Measurements from ENCODE around the gene HAS3. TPM values are rescaled to one million over a fixed set of nuclear protein-coding genes. Genes with fewer than 3 reads are reported as not detected.

The HAS3 gene
- polyA plus RNA-seq, 1 donor (not counting 4 experiments of a cell fraction or from before 2014, with no cell fraction given): 132 TPM

DNA sequence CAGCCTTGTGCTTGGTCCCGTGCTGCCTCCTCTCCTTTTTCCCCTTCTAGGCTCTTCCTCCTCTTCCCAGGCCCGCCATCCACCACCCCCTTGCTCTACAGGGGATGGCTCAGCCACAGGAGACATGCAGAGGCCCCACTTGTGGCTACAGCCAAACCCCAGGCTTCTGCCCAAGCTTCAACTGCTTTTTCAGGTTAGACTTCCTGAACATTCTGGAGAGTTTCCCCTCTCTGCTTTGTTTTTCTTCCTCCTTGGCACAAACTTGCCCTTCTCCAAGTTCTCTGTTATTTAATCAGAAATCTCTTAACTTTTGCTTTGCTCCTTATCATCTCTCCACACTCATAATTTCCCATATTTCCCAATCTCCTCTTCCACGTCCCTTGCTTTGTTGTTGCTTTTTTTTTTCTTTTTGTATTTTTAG lies 18.3 kb upstream of the HAS3 start:
- DNase-seq (ENCODE audit: low read depth, low spot score): no peak
- no peaks in the 10 kb centered on the region for H3K9me3 ChIP-seq (ENCODE audit: control insufficient read depth, low read depth, low read length)
- peaks cover 18% of the 10 kb centered on the region for H3K4me1 ChIP-seq (ENCODE audit: control insufficient read depth, extremely low read depth, insufficient read depth, low read length)
- H4K20me1 ChIP-seq (ENCODE audit: control insufficient read depth, extremely low read depth, insufficient read depth, low read length): no peaks in the 10 kb centered on the region
- H3K9me1 ChIP-seq (ENCODE audit: control insufficient read depth, extremely low read depth, insufficient read depth, low read length): no peaks in the 10 kb centered on the region
- H3K27me3 ChIP-seq (ENCODE audit: control insufficient read depth, extremely low read depth, insufficient read depth, low read length): no peaks in the 10 kb centered on the region
- H3K36me3 ChIP-seq (ENCODE audit: control insufficient read depth in 2 of 2, extremely low read depth in 1 of 2, insufficient read depth in 2 of 2, low read length in 2 of 2): no peaks in the 10 kb centered on the region
- no peak overlapping the region for H3K4me2 ChIP-seq (ENCODE audit: control insufficient read depth, extremely low read depth, insufficient read depth, low read depth, low read length)
- no peak overlapping the region for H2AFZ ChIP-seq (ENCODE audit: control insufficient read depth, low read length)
- no peak overlapping the region for H3K9ac ChIP-seq (ENCODE audit: control insufficient read depth, extremely low read depth, insufficient read depth, low read length)
- TF ChIP-seq, protein P1, sequence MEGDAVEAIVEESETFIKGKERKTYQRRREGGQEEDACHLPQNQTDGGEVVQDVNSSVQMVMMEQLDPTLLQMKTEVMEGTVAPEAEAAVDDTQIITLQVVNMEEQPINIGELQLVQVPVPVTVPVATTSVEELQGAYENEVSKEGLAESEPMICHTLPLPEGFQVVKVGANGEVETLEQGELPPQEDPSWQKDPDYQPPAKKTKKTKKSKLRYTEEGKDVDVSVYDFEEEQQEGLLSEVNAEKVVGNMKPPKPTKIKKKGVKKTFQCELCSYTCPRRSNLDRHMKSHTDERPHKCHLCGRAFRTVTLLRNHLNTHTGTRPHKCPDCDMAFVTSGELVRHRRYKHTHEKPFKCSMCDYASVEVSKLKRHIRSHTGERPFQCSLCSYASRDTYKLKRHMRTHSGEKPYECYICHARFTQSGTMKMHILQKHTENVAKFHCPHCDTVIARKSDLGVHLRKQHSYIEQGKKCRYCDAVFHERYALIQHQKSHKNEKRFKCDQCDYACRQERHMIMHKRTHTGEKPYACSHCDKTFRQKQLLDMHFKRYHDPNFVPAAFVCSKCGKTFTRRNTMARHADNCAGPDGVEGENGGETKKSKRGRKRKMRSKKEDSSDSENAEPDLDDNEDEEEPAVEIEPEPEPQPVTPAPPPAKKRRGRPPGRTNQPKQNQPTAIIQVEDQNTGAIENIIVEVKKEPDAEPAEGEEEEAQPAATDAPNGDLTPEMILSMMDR (optimal IDR thresholded peaks at IDR 0.05 in 1 of 3, IDR thresholded peaks at IDR 0.05 in 1 of 3, conservative IDR thresholded peaks at IDR 0.05 in 1 of 3; ENCODE audit: extremely low read depth in 1 of 3, insufficient read depth in 2 of 3, low read length in 3 of 3): no peak
- no peak for TF ChIP-seq EZH2 (IDR thresholded peaks at IDR 0.05; ENCODE audit: low read length)
- no peaks in the 10 kb centered on the region for H3K79me2 ChIP-seq (ENCODE audit: control insufficient read depth, insufficient read depth, low read length)
- no peak overlapping the region for H3K27ac ChIP-seq (ENCODE audit: control insufficient read depth, insufficient read depth, low read length)
- dilution Hi-C loops (cut with MboI; ENCODE audit: extremely low pct_ligation_motif_present, low sequenced_read_pairs): no loop called here
- H3K4me3 ChIP-seq (ENCODE audit: control insufficient read depth in 2 of 3, extremely low read depth in 1 of 3, insufficient read depth in 2 of 3, low read depth in 1 of 3, low read length in 3 of 3): no peak overlapping the region
- FAIRE-seq: no peak

DNA sequence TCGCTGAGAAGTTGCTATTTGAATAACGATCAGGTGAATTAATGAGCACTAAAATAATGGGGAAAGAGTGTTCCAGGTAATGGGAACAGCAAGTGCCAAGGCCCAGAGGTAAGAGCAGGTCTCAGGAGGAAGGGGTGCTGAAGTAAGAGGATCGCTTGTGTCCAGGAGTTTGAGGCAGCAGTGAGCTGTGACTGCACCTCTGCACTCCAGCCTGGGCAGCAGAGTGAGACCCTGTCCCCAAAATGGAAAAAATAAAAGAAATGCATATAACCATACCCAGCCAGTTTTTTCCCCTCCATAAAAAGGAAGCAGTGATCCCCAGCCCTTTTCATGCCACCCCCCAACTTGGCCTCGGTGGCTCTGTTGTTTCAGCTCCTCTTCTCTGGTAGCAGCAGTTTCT lies 16.8 kb upstream of the HAS3 start:
- H3K9ac ChIP-seq (ENCODE audit: control insufficient read depth, extremely low read depth, insufficient read depth, low read length): no peak overlapping the region
- dilution Hi-C loops (cut with MboI; ENCODE audit: extremely low pct_ligation_motif_present, low sequenced_read_pairs): no loop called here

More for the DNA sequence above, 16.8 kb upstream of the HAS3 start:
- Histone ChIP-seq H3K9me3 (ENCODE audit: control insufficient read depth, low read depth, low read length) (no peaks in the 10 kb centered on the region), H2AFZ (ENCODE audit: control insufficient read depth, low read length) (no peak overlapping the region), H4K20me1 (ENCODE audit: control insufficient read depth, extremely low read depth, insufficient read depth, low read length) (no peaks in the 10 kb centered on the region), H3K9me1 (ENCODE audit: control insufficient read depth, extremely low read depth, insufficient read depth, low read length) (no peaks in the 10 kb centered on the region), H3K27me3 (ENCODE audit: control insufficient read depth, extremely low read depth, insufficient read depth, low read length) (no peaks in the 10 kb centered on the region), H3K4me2 (ENCODE audit: control insufficient read depth, extremely low read depth, insufficient read depth, low read depth, low read length) (peak overlapping the region; percentile 56), H3K4me3 (ENCODE audit: control insufficient read depth in 2 of 3, extremely low read depth in 1 of 3, insufficient read depth in 2 of 3, low read depth in 1 of 3, low read length in 3 of 3) (no peak overlapping the region), H3K4me1 (ENCODE audit: control insufficient read depth, extremely low read depth, insufficient read depth, low read length) (peaks cover 18% of the 10 kb centered on the region), H3K36me3 (ENCODE audit: control insufficient read depth in 2 of 2, extremely low read depth in 1 of 2, insufficient read depth in 2 of 2, low read length in 2 of 2) (no peaks in the 10 kb centered on the region), H3K79me2 (ENCODE audit: control insufficient read depth, insufficient read depth, low read length) (no peaks in the 10 kb centered on the region), H3K27ac (ENCODE audit: control insufficient read depth, insufficient read depth, low read length) (no peak overlapping the region)
- DNase-seq (ENCODE audit: low read depth, low spot score): no peak
- no peak for FAIRE-seq
- TF ChIP-seq, protein P1 (optimal IDR thresholded peaks at IDR 0.05 in 1 of 3, IDR thresholded peaks at IDR 0.05 in 1 of 3, conservative IDR thresholded peaks at IDR 0.05 in 1 of 3; ENCODE audit: extremely low read depth in 1 of 3, insufficient read depth in 2 of 3, low read length in 3 of 3): no peak
- no peak for TF ChIP-seq EZH2 (IDR thresholded peaks at IDR 0.05; ENCODE audit: low read length)
